Lower leg skin (tissue), 3 donors: ENCODE data around the gene KLHDC10.

Experiments
- CTCF ChIP-seq, 3 donors: fragments of 450-650 bp; IDR thresholded peaks; one replicate each; pipeline ENCODE4 v1.5.1; 2016; ENCODE audit warnings: antibody characterized with exemption in 3 of 3, mild to moderate bottlenecking in 3 of 3, moderate library complexity in 2 of 3
- POLR2A ChIP-seq, 2 donors: fragments of 450-650 bp; IDR thresholded peaks; one replicate each; pipeline ENCODE4 v1.6.1; 2016 to 2017; ENCODE audit warnings: antibody characterized with exemption in 2 of 2, mild to moderate bottlenecking in 1 of 2, moderate library complexity in 1 of 2

- no peak for TF ChIP-seq CTCF (IDR thresholded peaks at IDR 0.05)
- TF ChIP-seq POLR2A (IDR thresholded peaks at IDR 0.05) = no peak
Measured at GRCh38 chr7:130151591-130152492, 81.5 kb downstream of the KLHDC10 start.
